Stimulated activated CD8-positive, alpha-beta memory T cell treated with anti-CD3 and anti-CD28 coated beads, Interleukin-12 subunit alpha, Interleukin-12 subunit beta, amount 100 ng/mL, for 4 hours (primary cell): ENCODE data around the gene SHISAL1.

Experiments
- DNase-seq: peaks from one replicate; pipeline ENCODE4 v3.0.0-alpha.2; 2020; ENCODE audit warnings: low read depth

Gene SHISAL1

GRCh38 chr22:44342347-44342956 lies 29.7 kb upstream of the SHISAL1 start:
- no peak for DNase-seq

- no peak for DNase-seq
Observed at GRCh38 chr22:44341431-44342346, 28.9 kb upstream of the SHISAL1 start.

GRCh38 chr22:44340271-44341239 lies 27.8 kb upstream of the SHISAL1 start:
- DNase-seq = no peak

GRCh38 chr22:44338906-44339305 lies 26.2 kb upstream of the SHISAL1 start:
- no peak for DNase-seq

DNA sequence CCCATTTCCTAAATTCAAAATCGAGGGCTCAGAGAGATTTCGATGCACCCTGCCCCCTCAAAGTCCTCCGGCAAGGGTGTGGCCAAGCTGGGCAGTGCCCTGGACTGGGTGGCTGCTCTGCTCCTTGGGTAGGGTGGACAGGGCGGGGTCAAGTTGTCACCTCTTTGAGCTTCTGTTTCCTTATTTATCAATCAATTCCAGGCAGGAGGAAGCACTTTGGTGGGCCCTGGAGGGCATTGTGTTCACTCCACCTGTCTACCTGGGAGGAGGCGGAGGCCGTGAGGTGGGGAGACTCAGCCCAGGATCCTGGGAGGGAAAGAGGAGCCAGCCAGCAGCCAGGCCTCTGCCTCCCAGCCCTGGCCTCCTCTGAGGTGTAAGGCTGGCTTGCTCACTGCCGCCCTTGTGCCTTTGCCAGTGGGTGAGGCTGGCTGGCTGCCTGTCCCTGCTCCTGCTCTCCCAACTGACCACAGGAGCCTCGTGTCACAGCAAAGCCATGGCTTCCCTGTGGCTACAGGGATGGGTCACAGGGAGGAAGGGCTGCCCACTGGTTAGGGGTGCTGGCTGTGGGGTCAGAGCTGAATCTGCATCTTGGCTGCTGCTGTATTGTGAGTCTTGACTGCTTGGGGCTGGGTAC lies 25.5 kb upstream of the SHISAL1 start:
- DNase-seq = no peak

GRCh38 chr22:44337678-44338004 lies 24.9 kb upstream of the SHISAL1 start:
- DNase-seq = no peak

DNA sequence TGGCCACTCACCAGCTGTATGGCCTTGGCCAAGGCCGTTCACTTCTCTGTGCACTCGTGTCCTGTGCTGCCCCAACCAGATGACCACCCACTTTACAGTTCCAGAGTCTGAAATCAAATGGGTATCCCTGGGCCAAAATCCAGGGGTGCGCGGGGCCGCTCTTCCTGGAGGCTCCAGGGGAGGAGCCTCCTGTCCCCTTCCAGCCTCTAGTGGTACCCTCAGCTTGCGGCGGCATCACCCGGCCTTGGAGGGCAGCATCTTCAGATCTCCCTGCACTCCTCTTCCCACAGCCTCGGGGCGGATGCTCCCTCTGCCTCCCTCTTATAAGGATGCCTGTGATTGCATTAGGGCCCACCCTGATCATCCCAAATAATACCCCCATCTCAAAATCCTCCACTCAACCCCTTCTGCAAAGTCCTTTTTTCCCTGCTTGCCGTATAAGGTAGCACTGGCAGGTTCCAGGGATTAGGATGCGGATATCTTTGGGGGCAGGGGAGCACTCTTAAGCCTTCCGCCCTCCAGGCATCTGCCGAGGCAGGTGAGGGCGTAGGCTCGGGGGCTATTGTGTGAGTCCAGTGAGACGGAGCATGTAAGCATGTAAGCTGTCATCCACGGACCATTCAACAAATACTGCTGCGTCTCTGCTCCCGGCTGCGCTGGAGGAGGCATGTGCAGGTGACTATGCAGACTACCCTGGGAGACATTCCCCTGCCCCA lies 24.4 kb upstream of the SHISAL1 start:
- DNase-seq = no peak

- DNase-seq = no peak
Observed at GRCh38 chr22:44335903-44336803, 23.4 kb upstream of the SHISAL1 start.

DNA sequence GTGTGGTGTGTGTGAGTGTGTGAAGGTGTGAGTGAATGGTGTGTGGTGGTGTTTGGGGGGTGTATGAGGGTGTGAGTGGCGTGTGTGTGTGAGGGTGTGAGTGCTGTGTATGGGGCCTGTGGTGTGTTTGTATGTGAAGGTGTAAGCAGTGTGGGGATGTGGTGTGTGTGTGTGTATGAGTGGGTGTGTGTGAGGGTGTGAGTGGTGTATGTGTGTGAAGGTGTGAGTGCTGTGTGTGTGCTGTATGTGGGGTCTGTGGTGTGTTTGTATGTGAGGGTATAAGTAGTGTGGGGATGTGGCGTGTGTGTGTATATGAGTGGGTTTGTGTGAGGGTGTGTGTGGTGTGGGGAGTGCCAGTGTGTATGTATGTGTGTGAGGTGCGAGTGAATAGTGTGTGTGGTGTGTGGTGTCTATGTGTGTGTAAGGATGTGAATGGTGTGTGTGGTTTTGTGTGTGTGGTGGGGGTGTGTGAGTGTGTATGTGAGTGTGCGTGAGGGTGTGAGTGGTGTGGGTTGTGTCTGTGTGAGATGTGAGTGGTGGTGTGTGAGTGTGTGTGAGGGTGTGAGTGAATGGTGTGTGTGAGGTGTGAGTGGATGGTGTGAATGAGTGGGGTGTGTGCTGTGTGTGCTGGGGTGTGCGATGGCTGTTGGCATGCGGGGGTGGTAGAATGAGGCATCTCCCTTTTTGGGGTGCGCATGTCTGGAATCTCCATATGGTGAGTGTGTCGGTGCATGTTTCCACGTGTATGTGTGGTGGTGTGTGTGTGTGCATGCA lies 22.5 kb upstream of the SHISAL1 start:
- DNase-seq = no peak

DNA sequence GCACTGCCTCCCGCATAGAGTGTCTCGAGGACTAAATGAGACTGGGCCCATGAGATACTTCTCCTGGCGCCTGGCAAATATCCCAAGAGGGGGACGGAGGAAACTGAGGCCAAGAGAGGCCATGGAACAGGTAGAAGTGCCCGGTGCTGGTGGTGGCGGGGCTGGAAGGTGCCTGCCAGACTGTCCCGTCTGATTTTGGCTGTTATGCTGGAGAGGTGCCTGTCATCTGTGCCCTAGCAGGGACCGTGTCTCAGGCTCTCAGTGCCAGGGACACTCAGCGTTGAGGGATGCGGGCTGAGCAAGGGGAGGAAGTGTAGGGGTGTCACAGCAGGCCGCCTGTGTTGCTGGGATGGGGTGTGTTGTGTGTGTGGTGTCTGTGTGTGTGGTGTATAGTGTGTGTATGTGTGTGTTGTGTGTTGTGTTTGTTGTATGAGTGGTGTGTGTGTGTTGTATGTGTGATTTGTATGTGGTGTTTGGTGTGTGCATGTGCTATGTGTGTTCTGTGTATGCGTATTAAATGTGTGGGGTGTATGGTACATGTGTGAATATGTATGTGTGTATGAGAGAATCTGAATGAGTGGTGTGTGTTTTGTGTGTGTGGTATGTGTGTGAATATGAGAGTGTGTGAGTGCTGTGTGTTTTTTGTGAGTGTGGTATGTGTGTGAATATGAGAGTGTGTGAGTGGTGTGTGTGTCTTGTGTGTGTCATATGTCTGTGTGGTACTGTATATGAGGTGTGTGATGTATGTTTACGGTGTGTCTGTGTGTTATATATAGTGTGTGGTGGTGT lies 21.3 kb upstream of the SHISAL1 start:
- no peak for DNase-seq

DNA sequence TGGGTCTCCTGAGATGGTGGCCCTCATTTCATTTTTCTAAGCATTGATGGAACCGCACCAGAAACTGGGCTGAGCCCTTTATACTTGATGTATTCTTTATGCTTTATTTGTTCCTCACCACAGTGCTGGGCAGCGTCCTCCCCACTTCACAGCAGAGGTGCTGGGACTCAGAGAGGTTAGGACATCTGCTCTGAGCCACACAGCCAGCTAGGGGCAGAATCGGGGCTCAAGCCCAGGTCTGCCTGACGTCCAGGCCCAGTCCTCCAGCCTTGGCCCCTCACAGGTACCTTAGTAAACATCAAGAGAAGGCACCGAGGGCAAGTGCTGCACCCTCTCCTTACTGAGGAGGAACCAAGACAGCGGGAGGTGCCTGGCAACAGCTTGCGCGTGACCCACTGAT lies 20.2 kb upstream of the SHISAL1 start:
- DNase-seq = no peak

GRCh38 chr22:44331881-44332714 lies 19.3 kb upstream of the SHISAL1 start:
- no peak for DNase-seq

DNA sequence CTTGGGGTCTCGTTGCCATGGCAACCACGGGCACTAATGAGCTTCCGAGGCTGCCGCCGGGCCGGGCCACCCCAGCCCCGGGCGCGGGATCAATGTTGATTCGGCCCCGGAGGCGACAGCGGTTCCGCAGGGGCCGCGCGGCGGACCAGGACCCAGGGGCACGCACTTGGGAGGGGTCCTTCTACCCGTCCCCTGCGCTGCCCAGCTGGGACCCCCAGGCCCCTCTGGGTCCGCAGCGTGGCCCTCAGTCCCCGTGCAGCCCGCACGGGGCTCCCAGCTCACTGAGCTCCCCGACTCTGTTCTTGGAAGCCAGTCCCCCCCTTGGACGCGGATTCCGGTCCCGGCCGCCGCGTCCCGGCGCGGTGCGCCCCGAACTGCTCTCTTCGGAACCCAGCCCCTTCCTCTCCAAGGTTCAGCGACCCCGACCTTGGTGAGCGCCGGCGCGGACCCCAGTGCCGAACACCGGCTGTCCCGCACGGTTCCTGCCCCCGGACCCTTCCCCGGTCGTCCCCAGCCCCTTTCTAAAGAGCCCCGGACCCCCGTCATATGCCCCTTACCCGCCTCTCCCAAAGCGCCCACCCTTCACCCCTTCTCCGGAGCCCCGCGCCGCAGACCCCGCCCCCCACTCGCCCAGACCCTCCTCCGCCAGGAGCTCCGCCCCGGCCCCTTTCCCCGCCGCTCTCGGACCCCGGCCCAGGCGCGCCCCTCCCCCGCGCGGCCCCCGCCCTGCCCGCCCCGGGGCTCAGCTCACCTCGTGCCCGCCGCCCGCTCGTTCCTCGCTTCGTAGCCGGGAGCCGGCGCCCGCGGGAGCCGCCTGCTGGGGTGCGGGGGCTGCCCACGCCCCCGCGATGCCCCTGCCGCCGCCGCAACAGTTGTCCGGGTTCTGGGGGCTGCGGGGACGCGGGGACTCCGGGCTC lies 18.3 kb upstream of the SHISAL1 start:
- DNase-seq = no peak

DNA sequence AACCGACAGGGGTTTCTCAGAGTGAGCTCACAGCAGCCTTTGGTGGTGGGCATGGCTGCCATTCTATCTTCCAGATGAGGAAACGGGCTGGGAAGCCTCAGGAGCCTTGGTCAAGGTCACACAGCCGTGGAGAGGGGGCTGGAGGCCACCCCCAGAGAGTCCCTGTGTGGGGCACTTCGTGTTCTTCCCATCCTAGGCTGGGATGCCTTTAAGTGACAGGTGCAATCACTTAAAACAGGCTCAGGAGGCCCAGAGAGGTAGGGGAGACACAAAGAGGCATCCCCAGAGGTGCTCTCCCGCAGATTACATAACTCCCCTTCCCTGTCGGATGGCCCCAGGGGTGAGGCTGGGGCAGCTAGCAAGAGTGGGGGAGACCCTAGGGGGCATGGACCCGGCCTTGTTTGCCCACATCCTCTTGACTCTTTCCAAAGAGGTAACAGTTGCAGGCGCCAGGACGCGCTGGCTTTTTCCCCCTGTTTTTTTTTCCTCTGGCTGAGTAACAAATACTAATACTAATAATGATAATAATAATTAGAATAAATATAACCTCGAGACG lies 17.5 kb upstream of the SHISAL1 start:
- DNase-seq = no peak

GRCh38 chr22:44329179-44329796 lies 16.5 kb upstream of the SHISAL1 start:
- DNase-seq = no peak

DNA sequence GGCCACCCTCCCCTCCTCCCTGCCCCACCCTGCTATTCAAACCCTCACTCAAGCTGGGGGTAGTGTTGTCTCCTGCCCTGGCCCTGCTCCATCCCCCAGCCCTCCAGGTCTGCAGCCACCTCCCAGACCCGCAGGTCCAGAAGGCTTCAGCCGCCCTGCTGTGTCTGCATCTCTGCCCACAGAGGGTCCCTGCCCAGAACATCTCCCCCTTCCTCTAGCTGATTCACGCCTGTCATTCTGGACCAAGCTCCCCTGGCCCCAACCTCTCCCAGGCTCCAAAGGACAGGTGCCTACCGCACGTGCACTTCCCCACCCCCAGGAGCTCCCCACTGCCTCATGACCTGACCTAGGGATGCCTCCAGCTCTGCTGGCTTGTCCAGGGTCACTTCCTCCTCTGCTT lies 16.0 kb upstream of the SHISAL1 start:
- DNase-seq = no peak
